ENCODE data around the gene EP400. TPM values are rescaled to one million over a fixed set of nuclear protein-coding genes. Genes with fewer than 3 reads are reported as not detected.
"Not testable (repeated sequence)": the region's sequence is repeated elsewhere in the genome, so short reads cannot be mapped to it uniquely, and the experiment has no call there.

The EP400 gene
- total RNA-seq, 6 experiments from 2014 or later = 10.9 to 16.3 (median 13.3) TPM

DNA sequence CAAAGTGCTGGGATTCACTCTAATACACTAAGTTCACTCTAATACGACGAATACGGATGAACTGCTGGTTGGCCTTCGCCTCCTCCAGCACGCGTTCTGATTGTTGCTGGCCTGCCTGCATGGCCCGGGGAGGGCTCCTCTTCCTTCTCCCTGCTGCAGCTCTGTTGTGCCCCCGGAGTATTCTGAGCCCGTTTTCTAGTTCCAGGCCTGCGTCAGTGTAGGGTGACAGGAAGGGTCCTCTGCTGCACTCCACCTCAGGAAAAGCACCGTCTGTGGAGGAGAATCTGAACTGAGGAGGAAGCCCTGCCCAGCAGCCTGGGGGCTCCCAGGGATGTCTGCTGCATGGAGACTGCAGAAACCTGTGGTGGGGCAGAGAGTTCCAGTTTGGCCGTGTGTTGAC is 150.0 kb downstream of the EP400 start:
- WGBS (ENCODE audit: insufficient coverage, low coverage, low lambda C conversion rate, missing lambda C conversion rate) = 100% methylated on average over 7 of the region's 12 CpGs
- TF ChIP-seq, protein P1, sequence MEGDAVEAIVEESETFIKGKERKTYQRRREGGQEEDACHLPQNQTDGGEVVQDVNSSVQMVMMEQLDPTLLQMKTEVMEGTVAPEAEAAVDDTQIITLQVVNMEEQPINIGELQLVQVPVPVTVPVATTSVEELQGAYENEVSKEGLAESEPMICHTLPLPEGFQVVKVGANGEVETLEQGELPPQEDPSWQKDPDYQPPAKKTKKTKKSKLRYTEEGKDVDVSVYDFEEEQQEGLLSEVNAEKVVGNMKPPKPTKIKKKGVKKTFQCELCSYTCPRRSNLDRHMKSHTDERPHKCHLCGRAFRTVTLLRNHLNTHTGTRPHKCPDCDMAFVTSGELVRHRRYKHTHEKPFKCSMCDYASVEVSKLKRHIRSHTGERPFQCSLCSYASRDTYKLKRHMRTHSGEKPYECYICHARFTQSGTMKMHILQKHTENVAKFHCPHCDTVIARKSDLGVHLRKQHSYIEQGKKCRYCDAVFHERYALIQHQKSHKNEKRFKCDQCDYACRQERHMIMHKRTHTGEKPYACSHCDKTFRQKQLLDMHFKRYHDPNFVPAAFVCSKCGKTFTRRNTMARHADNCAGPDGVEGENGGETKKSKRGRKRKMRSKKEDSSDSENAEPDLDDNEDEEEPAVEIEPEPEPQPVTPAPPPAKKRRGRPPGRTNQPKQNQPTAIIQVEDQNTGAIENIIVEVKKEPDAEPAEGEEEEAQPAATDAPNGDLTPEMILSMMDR (IDR thresholded peaks at IDR 0.05) = no peak
- no peak for TF ChIP-seq POLR2A (IDR thresholded peaks at IDR 0.05)
- Histone ChIP-seq H3K36me3 (peaks cover 0 to 21% (median under 1%) of the 10 kb centered on the region in 4 donors), H3K4me3 (no peak overlapping the region), H3K27me3 (no peaks in the 10 kb centered on the region), H3K27ac (no peak overlapping the region), H3K4me1 (no peaks in the 10 kb centered on the region), H3K9me3 (no peaks in the 10 kb centered on the region)
- intact Hi-C loops (cut with DNase I) = no loop called here
- DNase-seq = no peak
- no peak for ATAC-seq

DNA sequence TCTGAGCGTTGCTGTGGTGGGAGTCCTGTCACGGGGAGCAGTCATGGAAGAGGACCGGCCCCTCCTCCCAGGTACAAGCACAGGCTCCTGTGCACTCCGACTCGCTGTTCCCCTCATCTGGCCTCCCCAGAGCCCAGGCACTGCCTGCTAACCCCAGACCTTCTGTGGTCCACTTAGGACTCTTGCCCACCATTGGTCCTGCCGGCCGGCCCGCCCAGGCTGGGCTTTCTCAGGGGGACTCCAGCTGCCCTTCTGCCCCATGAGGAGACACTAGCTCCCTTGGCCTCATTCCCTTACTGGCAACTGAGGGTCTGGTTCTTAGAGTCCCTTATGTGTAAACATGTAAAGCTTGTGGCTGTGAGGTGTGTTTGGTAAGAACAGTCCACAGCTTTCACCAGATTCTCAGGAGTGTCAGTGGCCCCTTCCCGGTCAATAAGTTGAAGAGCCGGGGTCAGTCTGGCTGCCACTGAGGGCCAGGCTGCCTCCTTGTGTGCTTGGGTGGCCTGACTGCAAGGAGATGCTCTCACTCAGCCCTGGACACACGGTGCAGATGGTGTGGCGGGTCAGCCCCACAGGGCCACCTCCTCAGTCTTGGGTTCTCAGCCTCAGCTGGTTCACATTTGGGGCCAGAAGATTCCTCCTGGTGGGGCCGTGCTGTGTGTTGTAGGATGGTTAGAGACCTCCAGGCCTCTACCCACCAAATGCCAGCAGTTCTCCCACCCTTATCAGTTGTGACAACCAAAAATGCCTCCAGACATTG is 150.7 kb downstream of the EP400 start:
- ATAC-seq (peak in 2 of 4 donors; percentile 13 to 16), DNase-seq (no peak)
- Histone ChIP-seq H3K27me3 (no peaks in the 10 kb centered on the region), H3K27ac (no peak overlapping the region), H3K36me3 (peaks cover 0 to 21% (median under 1%) of the 10 kb centered on the region in 4 donors), H3K4me1 (no peaks in the 10 kb centered on the region), H3K4me3 (no peak overlapping the region), H3K9me3 (no peaks in the 10 kb centered on the region)
- TF ChIP-seq POLR2A (IDR thresholded peaks at IDR 0.05) = no peak
- TF ChIP-seq, protein P1 (IDR thresholded peaks at IDR 0.05) = no peak
- intact Hi-C loops (cut with DNase I) = no loop called here
- no CpG with 5 or more reads among the region's 13 CpGs for WGBS (ENCODE audit: insufficient coverage, low coverage, low lambda C conversion rate, missing lambda C conversion rate)

DNA sequence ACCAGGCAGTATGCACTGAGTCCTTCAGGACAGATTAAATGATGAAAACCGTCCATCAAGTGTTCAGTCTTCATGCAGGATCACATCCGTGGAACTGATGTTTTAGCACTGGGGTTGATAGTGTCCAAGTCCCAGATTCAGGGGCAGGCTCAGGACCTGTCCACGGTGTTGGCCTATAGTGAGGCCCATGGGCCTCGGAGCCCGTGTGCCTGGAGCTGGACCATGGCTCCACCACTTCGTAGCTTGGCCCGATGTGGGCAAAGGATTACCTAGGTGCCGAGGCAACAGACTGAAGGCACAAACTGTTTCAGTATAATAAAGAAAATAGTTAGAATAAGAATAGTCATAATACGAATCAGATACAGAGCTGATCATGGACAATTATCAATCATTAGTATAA is 152.6 kb downstream of the EP400 start:
- DNase-seq (no peak), ATAC-seq (peak in 1 of 4 donors; percentile 27)
- TF ChIP-seq, protein P1 (IDR thresholded peaks at IDR 0.05) = no peak
- Histone ChIP-seq H3K27me3 (no peaks in the 10 kb centered on the region), H3K9me3 (no peaks in the 10 kb centered on the region), H3K4me3 (no peak overlapping the region), H3K36me3 (peaks cover 0 to 10% (median under 1%) of the 10 kb centered on the region in 4 donors), H3K27ac (no peak overlapping the region), H3K4me1 (no peaks in the 10 kb centered on the region)
- intact Hi-C loops (cut with DNase I) = no loop called here
- 89% methylated on average over 9 of the region's 9 CpGs for WGBS (ENCODE audit: insufficient coverage, low coverage, low lambda C conversion rate, missing lambda C conversion rate)

DNA sequence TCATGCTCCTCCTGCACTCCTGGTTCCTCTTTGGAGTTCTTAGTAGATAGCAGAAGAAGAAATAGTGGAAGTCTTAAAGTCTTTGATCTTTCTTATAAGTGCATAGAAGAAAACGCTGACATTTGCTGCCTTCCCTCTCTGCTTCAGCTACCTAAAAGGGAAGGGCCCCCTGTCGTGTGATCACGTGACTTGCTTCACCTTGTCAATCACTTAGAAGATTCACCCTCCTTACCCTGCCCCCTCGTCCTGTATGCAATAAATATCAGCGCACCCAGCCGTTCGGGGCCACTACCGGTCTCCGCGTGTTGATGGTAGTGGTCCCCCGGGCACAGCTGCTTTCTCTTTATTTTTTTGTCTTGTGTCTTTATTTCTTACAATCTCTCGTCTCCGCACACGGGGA is 153.3 kb downstream of the EP400 start:
- H3K36me3 ChIP-seq; H3K4me1 ChIP-seq; ATAC-seq; H3K27me3 ChIP-seq; H3K4me3 ChIP-seq; intact Hi-C loops (cut with DNase I); DNase-seq; H3K9me3 ChIP-seq; H3K27ac ChIP-seq: not testable (repeated sequence)
- WGBS (ENCODE audit: insufficient coverage, low coverage, low lambda C conversion rate, missing lambda C conversion rate) = 79% methylated on average over 13 of the region's 14 CpGs

DNA sequence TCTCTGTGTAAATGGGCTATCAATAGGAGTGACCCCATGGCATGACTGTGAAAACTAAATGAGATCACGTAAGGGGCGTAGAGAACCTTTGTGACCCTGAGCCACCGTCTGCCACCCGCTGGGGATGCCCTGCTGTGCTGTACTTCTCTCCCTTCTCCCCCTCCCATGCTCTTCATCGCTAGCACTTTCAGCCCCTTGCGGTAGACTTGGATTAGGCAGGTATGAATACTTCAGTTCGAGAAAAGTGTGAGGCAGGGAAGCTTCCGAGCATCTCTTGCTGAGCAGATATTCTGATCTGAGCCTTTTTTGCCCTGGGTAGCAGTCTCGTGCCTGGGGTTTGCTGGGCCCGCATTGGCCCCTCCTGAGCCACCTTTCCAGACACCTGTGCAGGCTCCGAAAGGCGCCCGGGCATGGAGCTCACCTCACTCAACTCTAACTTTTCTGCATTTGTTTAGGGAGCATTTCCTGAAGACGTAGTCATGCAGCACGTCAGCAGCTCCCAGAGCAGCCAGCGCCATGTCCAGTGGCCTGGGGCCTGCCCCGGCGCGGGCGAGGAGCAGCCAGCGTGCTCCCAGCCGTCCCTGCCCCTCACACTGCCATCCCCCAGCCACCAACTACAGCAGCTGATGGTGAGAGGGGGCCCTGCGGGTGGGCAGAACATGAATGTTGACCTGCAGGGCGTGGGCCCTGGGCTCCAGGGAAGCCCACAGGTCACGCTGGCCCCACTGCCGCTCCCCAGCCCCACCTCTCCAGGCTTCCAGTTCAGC is 154.0 kb downstream of the EP400 start:
- H3K9me3 ChIP-seq = no peaks in the 10 kb centered on the region
- intact Hi-C loops (cut with DNase I) = no loop called here
- H3K27me3 ChIP-seq = no peaks in the 10 kb centered on the region
- no peaks in the 10 kb centered on the region for H3K4me1 ChIP-seq
- TF ChIP-seq, protein P1 (IDR thresholded peaks at IDR 0.05) = no peak
- DNase-seq = no peak
- WGBS (ENCODE audit: insufficient coverage, low coverage, low lambda C conversion rate, missing lambda C conversion rate) = 81% methylated on average over 4 of the region's 26 CpGs
- peaks cover 0 to 11% (median 2%) of the 10 kb centered on the region in 4 donors for H3K36me3 ChIP-seq
- H3K4me3 ChIP-seq = no peak overlapping the region
- H3K27ac ChIP-seq = no peak overlapping the region
- peak in 2 of 4 donors; percentile 12 to 38 for ATAC-seq
